Measurements from ENCODE around the gene SOX5. TPM values are rescaled to one million over a fixed set of nuclear protein-coding genes. Genes with fewer than 3 reads are reported as not detected.
"Not testable (repeated sequence)": the region's sequence is repeated elsewhere in the genome, so short reads cannot be mapped to it uniquely, and the experiment has no call there.

The SOX5 gene
- total RNA-seq, 1 donor from 2014 or later = 21.1 TPM

DNA sequence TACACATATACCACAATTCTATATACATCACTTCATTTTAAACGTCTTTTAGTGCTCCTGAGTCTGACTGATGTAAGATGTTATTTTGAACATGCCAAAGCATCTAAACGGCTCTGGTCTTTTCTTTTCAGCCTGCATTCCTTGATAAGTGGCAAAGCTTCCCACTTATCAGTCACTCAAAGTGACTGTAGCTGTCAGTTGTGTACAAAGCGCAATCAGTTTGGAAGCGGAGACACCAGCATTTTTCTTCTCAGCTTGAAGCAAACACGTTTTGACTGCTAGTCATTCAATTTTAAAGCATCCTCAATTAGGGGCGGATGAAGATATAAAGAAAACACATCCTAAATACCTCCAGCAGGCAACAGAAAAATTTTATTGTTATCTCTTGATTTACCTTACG lies 226.8 kb downstream of the SOX5 start:
- Histone ChIP-seq H3K27ac (no peak overlapping the region), H3K36me3 (no peaks in the 10 kb centered on the region), H3K4me1 (no peaks in the 10 kb centered on the region), H3K9me3 (no peaks in the 10 kb centered on the region), H3K27me3 (no peaks in the 10 kb centered on the region), H3K4me3 (no peak overlapping the region)
- no peak for DNase-seq (ENCODE audit: extremely low spot score in 2 of 2)
- TF ChIP-seq POLR2A (IDR thresholded peaks at IDR 0.05) (no peak), POLR2AphosphoS5 (IDR thresholded peaks at IDR 0.05; ENCODE audit: insufficient read depth in 1 of 2, low read depth in 1 of 2) (no peak)
- TF ChIP-seq, protein P1, sequence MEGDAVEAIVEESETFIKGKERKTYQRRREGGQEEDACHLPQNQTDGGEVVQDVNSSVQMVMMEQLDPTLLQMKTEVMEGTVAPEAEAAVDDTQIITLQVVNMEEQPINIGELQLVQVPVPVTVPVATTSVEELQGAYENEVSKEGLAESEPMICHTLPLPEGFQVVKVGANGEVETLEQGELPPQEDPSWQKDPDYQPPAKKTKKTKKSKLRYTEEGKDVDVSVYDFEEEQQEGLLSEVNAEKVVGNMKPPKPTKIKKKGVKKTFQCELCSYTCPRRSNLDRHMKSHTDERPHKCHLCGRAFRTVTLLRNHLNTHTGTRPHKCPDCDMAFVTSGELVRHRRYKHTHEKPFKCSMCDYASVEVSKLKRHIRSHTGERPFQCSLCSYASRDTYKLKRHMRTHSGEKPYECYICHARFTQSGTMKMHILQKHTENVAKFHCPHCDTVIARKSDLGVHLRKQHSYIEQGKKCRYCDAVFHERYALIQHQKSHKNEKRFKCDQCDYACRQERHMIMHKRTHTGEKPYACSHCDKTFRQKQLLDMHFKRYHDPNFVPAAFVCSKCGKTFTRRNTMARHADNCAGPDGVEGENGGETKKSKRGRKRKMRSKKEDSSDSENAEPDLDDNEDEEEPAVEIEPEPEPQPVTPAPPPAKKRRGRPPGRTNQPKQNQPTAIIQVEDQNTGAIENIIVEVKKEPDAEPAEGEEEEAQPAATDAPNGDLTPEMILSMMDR (IDR thresholded peaks at IDR 0.05) = no peak
- intact Hi-C loops (cut with DNase I) = no loop called here

DNA sequence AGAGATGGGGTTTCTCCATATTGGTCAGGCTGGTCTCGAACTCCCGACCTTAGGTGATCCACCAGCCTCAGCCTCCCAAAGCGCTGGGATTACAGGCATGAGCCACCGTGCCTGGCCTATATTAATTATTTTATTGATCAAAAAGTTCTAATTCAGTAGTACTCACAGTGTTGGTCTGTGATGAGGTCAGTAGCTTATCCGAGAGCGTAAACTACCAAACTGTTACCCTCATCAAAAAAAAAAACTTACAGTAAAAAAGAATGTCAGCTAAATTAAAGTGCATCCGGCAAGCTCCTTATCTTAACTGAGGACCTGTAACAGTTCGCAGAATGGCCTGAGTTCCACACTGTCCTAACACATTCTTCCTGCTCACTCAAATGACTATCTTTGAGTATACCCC lies 228.2 kb downstream of the SOX5 start:
- H3K4me1 ChIP-seq = no peaks in the 10 kb centered on the region
- no peak overlapping the region for H3K4me3 ChIP-seq
- TF ChIP-seq POLR2AphosphoS5 (IDR thresholded peaks at IDR 0.05; ENCODE audit: insufficient read depth in 1 of 2, low read depth in 1 of 2) (no peak), POLR2A (IDR thresholded peaks at IDR 0.05) (no peak)
- TF ChIP-seq, protein P1 (IDR thresholded peaks at IDR 0.05) = no peak
- H3K36me3 ChIP-seq = no peaks in the 10 kb centered on the region
- intact Hi-C loops (cut with DNase I) = no loop called here
- no peak for DNase-seq (ENCODE audit: extremely low spot score in 2 of 2)
- H3K27ac ChIP-seq = no peak overlapping the region
- H3K27me3 ChIP-seq = no peaks in the 10 kb centered on the region
- H3K9me3 ChIP-seq = no peaks in the 10 kb centered on the region

DNA sequence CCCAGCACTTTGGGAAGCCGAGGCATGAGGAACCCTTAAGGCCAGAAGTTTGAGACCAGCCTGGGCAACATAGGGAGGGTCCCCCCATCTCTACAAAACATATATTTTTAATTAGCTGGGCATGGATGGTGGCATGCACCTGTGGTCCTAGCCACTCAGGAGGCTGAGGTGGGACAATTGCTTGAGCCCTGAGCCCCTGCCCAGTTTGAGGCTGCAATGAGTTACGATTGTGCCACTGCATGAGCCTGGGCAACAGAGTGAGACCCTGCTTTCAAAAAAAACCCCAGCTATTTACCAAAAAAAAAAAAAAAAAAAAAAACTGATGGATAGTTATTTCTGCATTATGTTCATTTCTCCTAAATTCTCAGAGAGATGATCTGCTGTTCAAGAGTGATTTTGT lies 230.0 kb downstream of the SOX5 start:
- no peak overlapping the region for H3K27ac ChIP-seq
- no peak for DNase-seq (ENCODE audit: extremely low spot score in 2 of 2)
- H3K9me3 ChIP-seq = no peaks in the 10 kb centered on the region
- no peaks in the 10 kb centered on the region for H3K4me1 ChIP-seq
- no peak for TF ChIP-seq POLR2AphosphoS5 (IDR thresholded peaks at IDR 0.05; ENCODE audit: insufficient read depth in 1 of 2, low read depth in 1 of 2)
- TF ChIP-seq, protein P1 (IDR thresholded peaks at IDR 0.05) = no peak
- no peak for TF ChIP-seq POLR2A (IDR thresholded peaks at IDR 0.05)
- no peaks in the 10 kb centered on the region for H3K36me3 ChIP-seq
- intact Hi-C loops (cut with DNase I) = no loop called here
- no peak overlapping the region for H3K4me3 ChIP-seq
- H3K27me3 ChIP-seq = no peaks in the 10 kb centered on the region

DNA sequence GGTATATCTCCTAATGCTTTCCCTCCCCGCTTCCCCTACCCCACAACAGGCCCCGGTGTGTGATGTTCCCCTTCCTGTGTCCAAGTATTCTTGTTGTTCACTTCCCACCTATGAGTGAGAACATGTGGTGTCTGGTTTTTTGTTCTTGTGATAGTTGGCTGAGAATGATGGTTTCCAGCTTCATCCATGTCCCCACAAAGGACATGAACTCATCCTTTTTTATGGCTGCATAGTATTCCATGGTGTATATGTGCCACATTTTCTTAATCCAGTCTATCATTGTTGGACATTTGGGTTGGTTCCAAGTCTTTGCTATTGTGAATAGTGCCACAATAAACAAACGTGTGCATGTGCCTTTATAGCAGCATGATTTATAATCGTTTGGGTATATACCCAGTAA lies 239.1 kb downstream of the SOX5 start:
- H3K4me3 ChIP-seq; intact Hi-C loops (cut with DNase I); H3K27ac ChIP-seq; H3K4me1 ChIP-seq; DNase-seq (ENCODE audit: extremely low spot score in 2 of 2); H3K9me3 ChIP-seq; H3K27me3 ChIP-seq; H3K36me3 ChIP-seq: not testable (repeated sequence)

DNA sequence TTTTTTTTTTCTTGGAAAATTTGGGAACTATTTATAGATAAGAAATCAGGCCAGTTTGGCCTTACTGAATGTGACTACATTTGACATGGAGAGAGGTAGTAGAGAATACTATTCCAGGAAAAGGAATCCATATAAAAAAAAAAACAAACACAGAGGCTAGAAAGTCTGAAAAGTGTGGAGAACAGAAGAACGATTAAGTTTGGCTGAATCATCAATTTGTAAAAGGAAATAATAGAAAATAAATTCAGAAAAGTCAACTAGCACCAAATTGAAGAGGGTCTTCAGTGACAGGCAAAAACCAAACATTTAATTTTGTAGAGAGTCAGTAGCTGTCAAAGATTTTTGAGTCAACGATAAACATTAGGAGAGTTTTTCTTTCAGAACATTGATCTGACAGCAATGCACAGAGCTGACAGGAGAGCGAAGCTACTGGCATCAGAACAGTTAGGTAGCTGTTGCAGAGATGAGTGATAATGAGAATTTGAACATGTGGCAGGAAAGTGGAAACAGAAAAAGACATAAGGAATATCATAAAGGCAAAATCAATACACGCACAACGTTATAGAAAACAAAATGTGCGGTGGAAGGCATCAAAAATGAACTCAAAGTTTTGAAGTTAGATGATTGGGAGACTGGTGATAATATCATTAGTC lies 241.2 kb downstream of the SOX5 start:
- intact Hi-C loops (cut with DNase I) = no loop called here
- Histone ChIP-seq H3K9me3 (no peaks in the 10 kb centered on the region), H3K4me3 (no peak overlapping the region), H3K27me3 (no peaks in the 10 kb centered on the region), H3K27ac (no peak overlapping the region), H3K4me1 (no peaks in the 10 kb centered on the region), H3K36me3 (no peaks in the 10 kb centered on the region)
- TF ChIP-seq POLR2A (IDR thresholded peaks at IDR 0.05) (no peak), POLR2AphosphoS5 (IDR thresholded peaks at IDR 0.05; ENCODE audit: insufficient read depth in 1 of 2, low read depth in 1 of 2) (no peak)
- TF ChIP-seq, protein P1 (IDR thresholded peaks at IDR 0.05) = no peak
- no peak for DNase-seq (ENCODE audit: extremely low spot score in 2 of 2)

All from vagina (tissue), 2 donors.